ENCODE data around the gene MAST4. TPM values are rescaled to one million over a fixed set of nuclear protein-coding genes. Genes with fewer than 3 reads are reported as not detected.

MAST4 gene
- total RNA-seq, 4 donors from 2014 or later: 55.3 to 148 (median 110) TPM

DNA sequence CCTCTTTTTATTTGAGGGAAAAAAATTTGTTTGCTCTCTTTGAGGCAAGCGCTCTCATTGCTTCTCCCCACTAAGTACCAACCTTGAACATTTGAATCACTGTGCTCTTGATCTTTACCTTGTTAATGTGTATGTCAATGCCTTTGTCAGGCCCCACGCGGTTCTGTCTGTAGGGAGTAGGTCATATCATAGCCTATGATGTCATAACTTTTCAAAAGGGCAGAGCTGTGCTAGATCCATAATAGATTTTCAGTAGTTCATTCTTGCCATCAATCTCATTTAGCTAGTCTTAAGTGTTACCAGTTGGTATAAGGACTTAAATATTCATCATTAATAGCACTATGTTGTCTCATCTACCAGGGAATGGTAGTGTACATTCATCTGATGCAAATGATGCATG is 56.6 kb downstream of the MAST4 start:
- intact Hi-C loops (cut with DNase I): no loop called here
- Histone ChIP-seq H3K36me3 (no peaks in the 10 kb centered on the region), H3K4me3 (no peak overlapping the region), H3K9me3 (no peaks in the 10 kb centered on the region), H3K27ac (no peak overlapping the region), H3K4me1 (no peaks in the 10 kb centered on the region), H3K27me3 (no peaks in the 10 kb centered on the region)
- no peak for TF ChIP-seq POLR2A (IDR thresholded peaks at IDR 0.05)
- TF ChIP-seq, protein P1, sequence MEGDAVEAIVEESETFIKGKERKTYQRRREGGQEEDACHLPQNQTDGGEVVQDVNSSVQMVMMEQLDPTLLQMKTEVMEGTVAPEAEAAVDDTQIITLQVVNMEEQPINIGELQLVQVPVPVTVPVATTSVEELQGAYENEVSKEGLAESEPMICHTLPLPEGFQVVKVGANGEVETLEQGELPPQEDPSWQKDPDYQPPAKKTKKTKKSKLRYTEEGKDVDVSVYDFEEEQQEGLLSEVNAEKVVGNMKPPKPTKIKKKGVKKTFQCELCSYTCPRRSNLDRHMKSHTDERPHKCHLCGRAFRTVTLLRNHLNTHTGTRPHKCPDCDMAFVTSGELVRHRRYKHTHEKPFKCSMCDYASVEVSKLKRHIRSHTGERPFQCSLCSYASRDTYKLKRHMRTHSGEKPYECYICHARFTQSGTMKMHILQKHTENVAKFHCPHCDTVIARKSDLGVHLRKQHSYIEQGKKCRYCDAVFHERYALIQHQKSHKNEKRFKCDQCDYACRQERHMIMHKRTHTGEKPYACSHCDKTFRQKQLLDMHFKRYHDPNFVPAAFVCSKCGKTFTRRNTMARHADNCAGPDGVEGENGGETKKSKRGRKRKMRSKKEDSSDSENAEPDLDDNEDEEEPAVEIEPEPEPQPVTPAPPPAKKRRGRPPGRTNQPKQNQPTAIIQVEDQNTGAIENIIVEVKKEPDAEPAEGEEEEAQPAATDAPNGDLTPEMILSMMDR (IDR thresholded peaks at IDR 0.05): no peak
- no peak for DNase-seq
- 76 to 90% methylated on average over 3 of the region's 3 CpGs for WGBS, 2 donors

DNA sequence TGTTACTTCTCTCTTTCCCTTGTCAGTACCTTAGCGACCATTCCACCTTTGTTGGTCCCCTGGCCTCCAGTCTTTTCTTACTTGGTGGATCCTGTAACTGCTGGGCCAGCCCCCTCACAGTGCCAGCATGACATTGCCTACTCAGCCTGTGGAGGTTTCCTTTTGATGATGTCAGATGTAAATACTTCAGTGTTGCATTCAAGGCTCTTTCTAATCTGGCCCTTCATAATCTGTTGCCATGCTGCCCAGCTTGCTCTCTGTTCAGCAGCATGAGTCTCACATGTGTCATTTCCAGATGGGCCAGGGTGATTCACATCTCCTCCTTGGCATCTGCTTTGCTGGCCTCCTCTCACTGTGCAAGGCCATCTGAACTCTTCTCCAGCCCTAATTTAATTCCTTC is 57.1 kb downstream of the MAST4 start:
- intact Hi-C loops (cut with DNase I): no loop called here
- 83 to 100% methylated on average over 1 of the region's 1 CpG for WGBS, 2 donors
- no peak for TF ChIP-seq POLR2A (IDR thresholded peaks at IDR 0.05)
- TF ChIP-seq, protein P1 (IDR thresholded peaks at IDR 0.05): no peak

DNA sequence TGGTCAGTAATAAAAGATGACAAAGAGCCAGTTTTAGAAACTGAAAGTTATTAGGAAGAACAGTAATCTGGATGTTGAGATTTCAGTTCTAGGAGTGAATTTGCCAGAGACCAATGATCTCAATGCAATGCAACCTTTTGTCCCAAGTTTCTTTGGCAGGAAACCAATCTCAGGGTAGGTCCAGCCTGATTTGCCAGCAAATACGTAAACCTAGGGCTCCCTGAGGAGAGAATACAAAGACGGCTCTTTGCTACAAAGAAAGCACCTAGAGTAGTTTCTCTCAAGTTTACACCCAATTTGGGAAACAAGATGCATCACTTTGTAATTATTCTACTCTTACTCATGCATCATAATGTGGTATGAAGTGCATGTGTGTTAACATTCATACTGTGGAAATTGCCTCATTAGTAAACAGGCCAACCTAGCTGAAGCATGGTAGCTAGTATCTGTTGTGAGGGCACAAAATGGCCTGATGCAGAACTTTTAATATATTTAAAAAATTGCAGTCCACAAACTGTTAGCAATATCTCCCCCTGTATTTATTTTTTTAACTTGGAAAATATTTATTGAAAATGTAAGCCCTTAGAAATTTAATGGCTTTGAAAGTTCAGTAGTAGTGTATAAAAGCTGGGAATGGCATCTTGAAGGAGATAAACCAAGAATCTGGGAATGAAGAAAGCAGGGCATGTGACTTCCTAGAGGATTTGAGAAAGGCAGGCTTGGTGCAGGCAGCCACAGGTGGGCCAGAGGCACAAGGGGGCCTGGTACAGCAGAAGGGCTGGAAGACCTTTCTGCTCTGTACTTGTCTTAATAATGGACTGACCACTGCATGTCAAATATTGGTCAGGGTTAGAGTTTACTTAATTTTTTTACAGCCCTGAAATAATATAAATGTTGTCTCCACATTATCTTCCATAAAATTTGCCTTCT is 59.5 kb downstream of the MAST4 start:
- H3K4me1 ChIP-seq: no peaks in the 10 kb centered on the region
- H3K27ac ChIP-seq: no peak overlapping the region
- TF ChIP-seq, protein P1 (IDR thresholded peaks at IDR 0.05): no peak
- TF ChIP-seq POLR2A (IDR thresholded peaks at IDR 0.05): no peak
- no peaks in the 10 kb centered on the region for H3K27me3 ChIP-seq
- no peaks in the 10 kb centered on the region for H3K9me3 ChIP-seq
- DNase-seq: no peak
- intact Hi-C loops (cut with DNase I): no loop called here
- no peaks in the 10 kb centered on the region for H3K36me3 ChIP-seq
- 36 to 57% methylated on average over 2 of the region's 2 CpGs for WGBS, 2 donors
- no peak overlapping the region for H3K4me3 ChIP-seq

More for the DNA sequence above, 57.1 kb downstream of the MAST4 start:
- Histone ChIP-seq H3K36me3 (no peaks in the 10 kb centered on the region), H3K27ac (no peak overlapping the region), H3K4me1 (no peaks in the 10 kb centered on the region), H3K4me3 (no peak overlapping the region), H3K27me3 (no peaks in the 10 kb centered on the region), H3K9me3 (no peaks in the 10 kb centered on the region)
- DNase-seq: no peak

DNA sequence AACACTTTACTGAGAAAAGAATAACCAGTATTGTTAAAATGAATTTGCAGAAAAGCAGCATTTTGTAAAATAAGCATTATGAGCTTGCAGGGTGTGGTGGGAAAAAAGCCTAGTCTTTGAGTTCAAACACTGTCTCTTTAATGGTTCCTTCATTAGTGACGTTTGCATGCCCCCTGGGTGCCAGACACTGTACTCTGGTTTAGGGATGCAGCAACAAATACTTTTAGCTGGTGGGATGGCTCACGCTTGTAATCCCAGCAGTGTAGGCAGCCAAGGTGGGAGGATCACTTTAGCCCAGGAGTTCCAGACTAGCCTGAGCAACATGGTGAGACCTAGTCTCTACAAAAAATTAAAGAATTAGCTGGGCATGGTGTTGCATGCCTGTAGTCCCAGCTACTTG is 62.3 kb downstream of the MAST4 start:
- no peaks in the 10 kb centered on the region for H3K4me1 ChIP-seq
- H3K4me3 ChIP-seq: no peak overlapping the region
- no peaks in the 10 kb centered on the region for H3K36me3 ChIP-seq
- no peak for DNase-seq
- WGBS, 2 donors: 28 to 51% methylated on average over 1 to 2 of the region's 2 CpGs
- no peak overlapping the region for H3K27ac ChIP-seq
- no peaks in the 10 kb centered on the region for H3K9me3 ChIP-seq
- intact Hi-C loops (cut with DNase I): no loop called here
- TF ChIP-seq POLR2A (IDR thresholded peaks at IDR 0.05): no peak
- TF ChIP-seq, protein P1 (IDR thresholded peaks at IDR 0.05): no peak
- no peaks in the 10 kb centered on the region for H3K27me3 ChIP-seq

DNA sequence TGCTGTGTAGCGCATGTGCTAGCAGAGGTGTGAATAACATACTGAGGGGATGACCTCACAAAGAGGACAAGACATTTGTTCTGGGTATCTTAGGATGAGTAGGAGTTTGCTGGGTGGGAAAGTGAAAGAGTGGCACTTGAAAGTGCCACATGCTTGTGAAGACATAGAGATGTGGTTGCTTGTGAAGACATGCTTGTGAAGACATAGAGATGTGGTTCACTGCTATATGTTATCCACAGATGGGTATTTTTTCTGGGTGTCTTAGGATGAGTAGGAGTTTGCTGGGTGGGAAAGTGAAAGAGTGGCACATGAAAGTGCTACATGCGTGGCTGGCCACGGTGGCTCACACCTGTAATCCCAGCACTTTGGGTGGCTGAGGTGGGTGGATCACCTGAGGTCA is 63.6 kb downstream of the MAST4 start:
- Histone ChIP-seq H3K27me3 (no peaks in the 10 kb centered on the region), H3K36me3 (no peaks in the 10 kb centered on the region), H3K27ac (no peak overlapping the region), H3K4me3 (no peak overlapping the region), H3K4me1 (no peaks in the 10 kb centered on the region), H3K9me3 (no peaks in the 10 kb centered on the region)
- no peak for DNase-seq
- intact Hi-C loops (cut with DNase I): no loop called here
- 58 to 98% methylated on average over 2 to 3 of the region's 3 CpGs for WGBS, 2 donors
- no peak for TF ChIP-seq POLR2A (IDR thresholded peaks at IDR 0.05)
- TF ChIP-seq, protein P1 (IDR thresholded peaks at IDR 0.05): no peak

Data from esophagus squamous epithelium (tissue), 5 donors.